Natural killer cell (primary cell): ENCODE data around the gene TRIM27. TPM values are rescaled to one million over a fixed set of nuclear protein-coding genes. Genes with fewer than 3 reads are reported as not detected.
A peak's percentile ranks its signal among the peaks of the same experiment; 100 is the strongest.
"Not testable (repeated sequence)": the region's sequence is repeated elsewhere in the genome, so short reads cannot be mapped to it uniquely, and the experiment has no call there.

ENCODE experiments used
- ATAC-seq, 3 donors: fragments of 150-1000 bp in 2 of 3; fragments of 200-7000 bp in 1 of 3; cut with Tn5 transposase; 1 replicate in 1 of 3; 2 replicates in 2 of 3; pipeline ENCODE4 v1.10.0; 2021; ENCODE audit warnings: mild to moderate bottlenecking in 2 of 3, moderate library complexity in 2 of 3
- DNase-seq, 2 donors: peaks; one replicate each; pipeline versions ENCODE4 v3.0.0 to v3.0.0-alpha.2; 2013 to 2021; ENCODE audit warnings: mixed read lengths in 1 of 2
- H3K27ac ChIP-seq: one replicate; pipeline ENCODE4 v1.5.1; 2013; ENCODE audit warnings: mild to moderate bottlenecking, low read length
- H3K27me3 ChIP-seq: one replicate; pipeline ENCODE4 v1.6.1; 2013; ENCODE audit warnings: low read length; ENCODE audit not compliant: control insufficient read depth, insufficient read depth
- H3K36me3 ChIP-seq: one replicate; pipeline ENCODE4 v1.6.1; 2013; ENCODE audit warnings: low read length; ENCODE audit not compliant: control insufficient read depth, insufficient read depth
- H3K4me1 ChIP-seq: one replicate; pipeline ENCODE4 v1.6.1; 2013; ENCODE audit warnings: low read length; ENCODE audit not compliant: control insufficient read depth, insufficient read depth
- H3K4me3 ChIP-seq: one replicate; pipeline ENCODE4 v1.5.1; 2013; ENCODE audit warnings: low read length
- H3K9me3 ChIP-seq: one replicate; pipeline ENCODE4 v1.6.1; 2013; ENCODE audit warnings: low read length; ENCODE audit not compliant: control insufficient read depth, insufficient read depth
- H3K27ac Mint-ChIP-seq, 2 donors: one replicate each; pipeline ENCODE4 v1.8.0; 2022; ENCODE audit warnings: mild to moderate bottlenecking in 2 of 2, mixed read lengths in 2 of 2, moderate library complexity in 1 of 2
- H3K27me3 Mint-ChIP-seq, 2 donors: one replicate each; pipeline ENCODE4 v1.8.0; 2022; ENCODE audit warnings: low read depth in 2 of 2, mixed read lengths in 2 of 2
- H3K36me3 Mint-ChIP-seq: one replicate; pipeline ENCODE4 v1.8.0; 2022; ENCODE audit warnings: mixed read lengths
- H3K4me1 Mint-ChIP-seq, 2 donors: one replicate each; pipeline ENCODE4 v1.8.0; 2022; ENCODE audit warnings: mixed read lengths in 2 of 2
- H3K4me3 Mint-ChIP-seq: one replicate; pipeline ENCODE4 v1.8.0; 2022; ENCODE audit warnings: mild to moderate bottlenecking, moderate library complexity, mixed read lengths
- H3K9me3 Mint-ChIP-seq, 2 donors: one replicate each; pipeline ENCODE4 v1.8.0; 2022; ENCODE audit warnings: mixed read lengths in 2 of 2
- WGBS: methylation state at CpG from one replicate; pipeline ENCODE4 v1.1.7; 2013; ENCODE audit warnings: missing lambda C conversion rate; ENCODE audit not compliant: insufficient coverage; 5-methylcytosine and 5-hydroxymethylcytosine counted together
- intact Hi-C: fragments of 100-400 bp; cut with micrococcal nuclease; formaldehyde crosslinking; loops from one replicate; pipeline ENCODE4 v1.14.2; 2022
- total RNA-seq, 4 donors: library from RNA; stranded (reverse); fragments of 120-200 nt in 1 of 4; gene quantifications; one replicate each; pipeline versions ENCODE4 v1.2.3 to v1.2.4, GENCODE V29; 2013 to 2022
- TF ChIP-seq, protein P1 (sequence below): fragments of 200-600 bp; IDR thresholded peaks from one replicate; pipeline ENCODE4 v1.8.0; 2022; ENCODE audit warnings: antibody characterized with exemption

TRIM27 gene
- total RNA-seq, 3 donors from 2014 or later (not counting 1 experiment from before 2014, with no cell fraction given), result 19.3 to 33.6 (median 25.1) TPM

GRCh38 chr6:28875191-28875747, 48.5 kb downstream of the TRIM27 start:
- no peaks in the 10 kb centered on the region for H3K36me3 Mint-ChIP-seq
- DNase-seq (no peak), ATAC-seq (no peak)
- H3K9me3 Mint-ChIP-seq, result no peaks in the 10 kb centered on the region
- Histone ChIP-seq H3K27me3 (peaks cover 6% of the 10 kb centered on the region), H3K9me3 (no peaks in the 10 kb centered on the region), H3K4me3 (no peak overlapping the region), H3K27ac (no peak overlapping the region), H3K4me1 (no peaks in the 10 kb centered on the region), H3K36me3 (no peaks in the 10 kb centered on the region)
- intact Hi-C loops, result no loop called here
- peaks cover 1 to 10% of the 10 kb centered on the region in 2 donors for H3K4me1 Mint-ChIP-seq
- TF ChIP-seq, protein P1, sequence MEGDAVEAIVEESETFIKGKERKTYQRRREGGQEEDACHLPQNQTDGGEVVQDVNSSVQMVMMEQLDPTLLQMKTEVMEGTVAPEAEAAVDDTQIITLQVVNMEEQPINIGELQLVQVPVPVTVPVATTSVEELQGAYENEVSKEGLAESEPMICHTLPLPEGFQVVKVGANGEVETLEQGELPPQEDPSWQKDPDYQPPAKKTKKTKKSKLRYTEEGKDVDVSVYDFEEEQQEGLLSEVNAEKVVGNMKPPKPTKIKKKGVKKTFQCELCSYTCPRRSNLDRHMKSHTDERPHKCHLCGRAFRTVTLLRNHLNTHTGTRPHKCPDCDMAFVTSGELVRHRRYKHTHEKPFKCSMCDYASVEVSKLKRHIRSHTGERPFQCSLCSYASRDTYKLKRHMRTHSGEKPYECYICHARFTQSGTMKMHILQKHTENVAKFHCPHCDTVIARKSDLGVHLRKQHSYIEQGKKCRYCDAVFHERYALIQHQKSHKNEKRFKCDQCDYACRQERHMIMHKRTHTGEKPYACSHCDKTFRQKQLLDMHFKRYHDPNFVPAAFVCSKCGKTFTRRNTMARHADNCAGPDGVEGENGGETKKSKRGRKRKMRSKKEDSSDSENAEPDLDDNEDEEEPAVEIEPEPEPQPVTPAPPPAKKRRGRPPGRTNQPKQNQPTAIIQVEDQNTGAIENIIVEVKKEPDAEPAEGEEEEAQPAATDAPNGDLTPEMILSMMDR, result no peak
- 76% methylated on average over 6 of the region's 6 CpGs for WGBS
- no peak overlapping the region for H3K4me3 Mint-ChIP-seq
- H3K27me3 Mint-ChIP-seq, result peaks cover 12 to 15% of the 10 kb centered on the region in 2 donors
- no peak overlapping the region for H3K27ac Mint-ChIP-seq

GRCh38 chr6:28872157-28872817, 51.5 kb downstream of the TRIM27 start:
- H3K27me3 Mint-ChIP-seq, H3K4me3 ChIP-seq, H3K27me3 ChIP-seq, intact Hi-C loops, H3K36me3 Mint-ChIP-seq, H3K9me3 Mint-ChIP-seq, H3K9me3 ChIP-seq, H3K4me1 ChIP-seq, H3K36me3 ChIP-seq, DNase-seq, H3K4me1 Mint-ChIP-seq, H3K27ac ChIP-seq: not testable (repeated sequence)
- Mint-ChIP-seq H3K4me3 (peak overlapping the region; percentile 3), H3K27ac (peak overlapping the region in 1 of 2 donors; percentile 58)
- 89% methylated on average over 20 of the region's 28 CpGs for WGBS
- peak in 2 of 3 donors; percentile 30 to 34 for ATAC-seq

DNA sequence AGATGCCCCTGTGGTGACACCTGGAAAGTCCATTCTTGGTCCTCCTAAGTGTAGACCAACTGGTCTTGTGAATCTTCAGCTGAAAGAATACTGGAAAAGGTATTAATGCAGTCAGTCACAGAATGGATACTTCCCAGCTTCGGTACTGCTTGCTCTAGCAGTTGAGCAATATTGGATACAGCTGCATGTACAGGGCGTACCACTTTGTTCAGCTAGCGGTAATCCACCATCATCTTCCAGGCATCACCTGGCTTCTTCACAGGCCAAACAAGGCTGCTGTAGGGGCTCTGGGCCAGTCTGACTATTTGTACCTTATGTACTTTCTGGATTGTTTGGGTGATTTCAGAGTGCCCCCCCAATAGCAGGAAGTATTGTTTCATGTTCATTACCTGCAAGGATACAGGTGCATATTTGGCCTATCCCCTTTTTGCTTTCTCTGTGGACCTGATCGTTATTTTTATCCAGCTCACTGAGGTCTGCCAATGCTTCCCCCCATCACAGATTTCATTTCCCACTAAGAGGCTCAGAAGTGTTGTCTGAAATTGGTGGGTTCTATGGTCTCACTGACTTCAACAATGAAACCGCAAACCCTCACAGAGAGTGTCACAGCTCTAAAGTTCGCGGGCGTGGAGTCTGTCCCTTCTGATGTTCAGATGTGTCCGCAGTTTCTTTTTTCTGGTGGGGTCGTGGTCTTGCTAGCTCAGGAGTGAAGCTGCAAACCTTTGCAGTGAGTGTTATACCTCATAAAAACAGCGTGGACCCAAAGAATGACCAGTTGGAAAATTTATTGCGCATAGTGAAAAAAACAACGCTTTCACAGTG, 52.2 kb downstream of the TRIM27 start:
- WGBS, result 85% methylated on average over 12 of the region's 13 CpGs
- peaks cover 10 to 14% of the 10 kb centered on the region in 2 donors for H3K4me1 Mint-ChIP-seq
- Histone ChIP-seq H3K9me3 (no peaks in the 10 kb centered on the region), H3K36me3 (no peaks in the 10 kb centered on the region), H3K27ac (no peak overlapping the region), H3K27me3 (no peaks in the 10 kb centered on the region), H3K4me3 (no peak overlapping the region), H3K4me1 (peaks cover 10% of the 10 kb centered on the region)
- peaks cover 0 to 2% of the 10 kb centered on the region in 2 donors for H3K27me3 Mint-ChIP-seq
- H3K9me3 Mint-ChIP-seq, result no peaks in the 10 kb centered on the region
- H3K4me3 Mint-ChIP-seq, result peak overlapping the region; percentile 9
- ATAC-seq, result peak in 2 of 3 donors; percentile 39 to 52
- DNase-seq, result no peak
- H3K36me3 Mint-ChIP-seq, result no peaks in the 10 kb centered on the region
- intact Hi-C loops, result no loop called here
- TF ChIP-seq, protein P1, result no peak
- H3K27ac Mint-ChIP-seq, result peak overlapping the region in 1 of 2 donors; percentile 58

DNA sequence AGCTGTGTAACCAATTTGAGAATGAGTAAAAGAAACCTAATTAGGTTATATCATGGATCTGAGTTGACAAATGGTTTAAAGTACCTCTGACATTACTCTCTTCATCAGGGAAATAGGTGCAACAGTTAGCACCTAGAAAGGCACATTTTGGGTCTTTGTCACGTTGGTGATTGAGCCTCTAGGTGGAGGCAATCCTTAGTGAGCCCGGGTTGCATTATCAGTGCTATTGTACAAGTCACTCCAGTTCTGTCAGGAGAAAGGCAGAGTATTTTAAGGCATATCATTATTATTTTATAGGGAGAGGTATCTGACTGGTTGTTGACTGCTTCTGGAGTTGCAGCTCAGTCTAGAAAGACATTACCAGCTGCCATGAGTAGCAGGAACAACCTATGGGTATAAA, 54.9 kb downstream of the TRIM27 start:
- Histone ChIP-seq H3K27me3 (no peaks in the 10 kb centered on the region), H3K4me1 (peaks cover 24% of the 10 kb centered on the region), H3K9me3 (peaks cover 6% of the 10 kb centered on the region), H3K4me3 (no peak overlapping the region), H3K36me3 (no peaks in the 10 kb centered on the region), H3K27ac (no peak overlapping the region)
- no peak overlapping the region for H3K27ac Mint-ChIP-seq
- peaks cover 31 to 34% of the 10 kb centered on the region in 2 donors for H3K4me1 Mint-ChIP-seq
- no peak overlapping the region for H3K4me3 Mint-ChIP-seq
- peaks cover 0 to 4% of the 10 kb centered on the region in 2 donors for H3K9me3 Mint-ChIP-seq
- 73% methylated on average over 2 of the region's 2 CpGs for WGBS
- ATAC-seq (no peak), DNase-seq (no peak)
- intact Hi-C loops, result no loop called here
- H3K27me3 Mint-ChIP-seq, result peaks cover 0 to under 1% of the 10 kb centered on the region in 2 donors
- peaks cover 1% of the 10 kb centered on the region for H3K36me3 Mint-ChIP-seq
- TF ChIP-seq, protein P1, result no peak
